IMR-90 (cell line): ENCODE data around the gene SNCA. TPM values are rescaled to one million over a fixed set of nuclear protein-coding genes. Genes with fewer than 3 reads are reported as not detected.

ENCODE experiments used
- ATAC-seq: fragments of 200-7000 bp; cut with Tn5 transposase; 2 replicates; pipeline ENCODE4 v1.9.1; 2020; ENCODE audit warnings: low read depth, mild to moderate bottlenecking, moderate library complexity
- BruUV-seq: library from RNA; stranded (reverse); fragments of 400-500 nt; replicated peaks from 2 replicates; lab custom pipeline; 2021; lab: Mats Ljungman, UMichigan
- CTCF ChIA-PET: fragments of 300-600 bp; formaldehyde crosslinking; extraction: SDS; loops from one replicate; lab custom pipeline; 2021; ENCODE audit warnings: antibody characterized with exemption; lab: Yijun Ruan, JAX
- POLR2A ChIA-PET: fragments of 300-600 bp; sonication (Branson Sonifier 250); formaldehyde crosslinking; loops from one replicate; lab custom pipeline; 2022; ENCODE audit warnings: antibody characterized with exemption; ENCODE audit not compliant: unreplicated experiment; lab: Charles Lee
- DNase-seq: peaks from one replicate; pipeline ENCODE4 v3.0.0; 2013
- H2AFZ ChIP-seq: replicated peaks from 2 replicates; pipeline ENCODE3; 2013; ENCODE audit warnings: low read length, mild to moderate bottlenecking; ENCODE audit not compliant: poor library complexity
- H2AK5ac ChIP-seq: 2 replicates; pipeline ENCODE4 v1.6.1; 2013; ENCODE audit warnings: low read depth, low read length, inconsistent platforms
- H2AK9ac ChIP-seq: replicated peaks from 2 replicates; pipeline ENCODE3; 2013; ENCODE audit warnings: mild to moderate bottlenecking, low read depth, low read length, moderate library complexity; ENCODE audit not compliant: poor library complexity
- H2BK120ac ChIP-seq: 2 replicates; pipeline ENCODE4 v1.6.1; 2013; ENCODE audit warnings: low read depth, low read length, inconsistent platforms
- H2BK15ac ChIP-seq: 3 replicates; pipeline ENCODE4 v1.6.1; 2013; ENCODE audit warnings: low read depth, low read length, inconsistent platforms
- H2BK20ac ChIP-seq: 2 replicates; pipeline ENCODE4 v1.6.1; 2013; ENCODE audit warnings: low read depth, mild to moderate bottlenecking, inconsistent platforms, low read length, moderate library complexity
- H2BK5ac ChIP-seq: 2 replicates; pipeline ENCODE4 v1.6.1; 2013; ENCODE audit warnings: mild to moderate bottlenecking, low read depth, low read length, inconsistent platforms; ENCODE audit not compliant: poor library complexity, severe bottlenecking
- H3K14ac ChIP-seq: replicated peaks from 2 replicates; pipeline ENCODE4 v1.6.1; 2013; ENCODE audit warnings: low read depth, low read length, inconsistent platforms
- H3K18ac ChIP-seq: 2 replicates; pipeline ENCODE4 v1.6.1; 2013; ENCODE audit warnings: low read depth, low read length, control low read depth
- H3K23ac ChIP-seq: 2 replicates; pipeline ENCODE4 v1.6.1; 2013; ENCODE audit warnings: low read depth, low read length, inconsistent platforms
- H3K27ac ChIP-seq: 2 replicates; pipeline ENCODE4 v1.5.1; 2013; ENCODE audit warnings: mild to moderate bottlenecking, control low read depth, low read length; ENCODE audit not compliant: insufficient read depth
- H3K27me3 ChIP-seq: 2 replicates; pipeline ENCODE4 v1.6.1; 2013; ENCODE audit warnings: low read length; ENCODE audit not compliant: control insufficient read depth, insufficient read depth
- H3K36me3 ChIP-seq: 2 replicates; pipeline ENCODE4 v1.6.1; 2013; ENCODE audit warnings: low read length, mixed read lengths; ENCODE audit not compliant: control insufficient read depth, insufficient read depth
- H3K4ac ChIP-seq: 2 replicates; pipeline ENCODE4 v1.6.1; 2013; ENCODE audit warnings: low read depth, low read length, inconsistent platforms
- H3K4me1 ChIP-seq: 2 replicates; pipeline ENCODE4 v1.6.1; 2013; ENCODE audit warnings: low read length, mixed read lengths; ENCODE audit not compliant: control insufficient read depth, insufficient read depth
- H3K4me2 ChIP-seq: 2 replicates; pipeline ENCODE4 v1.6.1; 2013; ENCODE audit warnings: low read depth, mild to moderate bottlenecking, control low read depth, low read length, moderate library complexity
- H3K4me3 ChIP-seq: 2 replicates; pipeline ENCODE4 v1.5.1; 2013; ENCODE audit warnings: low read depth, mild to moderate bottlenecking, control low read depth, low read length, moderate library complexity; ENCODE audit not compliant: insufficient read depth
- H3K56ac ChIP-seq: 2 replicates; pipeline ENCODE4 v1.6.1; 2013; ENCODE audit warnings: low read length, inconsistent platforms; ENCODE audit not compliant: insufficient read depth; ENCODE audit errors: extremely low read depth
- H3K79me1 ChIP-seq, 2 experiments: 2 replicates each; pipeline ENCODE4 v1.6.1; 2013; ENCODE audit warnings: low read length in 2 of 2, inconsistent platforms in 1 of 2, low read depth in 1 of 2
- H3K9ac ChIP-seq: 2 replicates; pipeline ENCODE4 v1.6.1; 2013; ENCODE audit warnings: low read depth, low read length, control low read depth
- H3K9me1 ChIP-seq: 2 replicates; pipeline ENCODE4 v1.6.1; 2013; ENCODE audit warnings: low read length, inconsistent platforms; ENCODE audit not compliant: insufficient read depth
- H3K9me3 ChIP-seq: 2 replicates; pipeline ENCODE4 v1.6.1; 2013; ENCODE audit warnings: low read length; ENCODE audit not compliant: control insufficient read depth, insufficient read depth
- H4K20me1 ChIP-seq: 2 replicates; pipeline ENCODE4 v1.6.1; 2013; ENCODE audit warnings: low read length, inconsistent platforms; ENCODE audit not compliant: insufficient read depth
- H4K5ac ChIP-seq: 2 replicates; pipeline ENCODE4 v1.6.1; 2013; ENCODE audit warnings: mild to moderate bottlenecking, low read depth, low read length, control low read depth
- H4K8ac ChIP-seq, 2 experiments: 2 replicates each; pipeline ENCODE4 v1.6.1; 2013; ENCODE audit warnings: low read depth in 2 of 2, low read length in 2 of 2, control low read depth in 1 of 2, inconsistent platforms in 1 of 2
- H4K91ac ChIP-seq: 2 replicates; pipeline ENCODE4 v1.6.1; 2013; ENCODE audit warnings: low read depth, low read length, inconsistent platforms; ENCODE audit not compliant: insufficient read depth
- BHLHE40 ChIP-seq: fragments of 150-350 bp; IDR thresholded peaks from 2 replicates; pipeline ENCODE4 v1.6.1; 2016; ENCODE audit warnings: mild to moderate bottlenecking, low read depth, low read length
- CEBPB ChIP-seq: IDR thresholded peaks from 2 replicates; pipeline ENCODE4 v1.6.1; 2012; ENCODE audit warnings: low read depth, low read length, improper control_type of control experiment
- CHD1 ChIP-seq: IDR thresholded peaks from 2 replicates; pipeline ENCODE4 v1.6.1; 2012; ENCODE audit warnings: low read depth, low read length, improper control_type of control experiment
- FOS ChIP-seq: fragments of 150-350 bp; IDR thresholded peaks from 2 replicates; pipeline ENCODE4 v1.6.1; 2016; ENCODE audit warnings: low read depth, low read length
- MAFK ChIP-seq: IDR thresholded peaks from 2 replicates; pipeline ENCODE4 v1.6.1; 2012; ENCODE audit warnings: low read depth, low read length, improper control_type of control experiment
- MAZ ChIP-seq: IDR thresholded peaks from 2 replicates; pipeline ENCODE4 v1.6.1; 2012; ENCODE audit warnings: low read depth, mild to moderate bottlenecking, low read length, improper control_type of control experiment, moderate library complexity, borderline replicate concordance
- MXI1 ChIP-seq: IDR thresholded peaks from 2 replicates; pipeline ENCODE4 v1.6.1; 2012; ENCODE audit warnings: low read depth, mild to moderate bottlenecking, low read length, moderate library complexity, borderline replicate concordance
- NFE2L2 ChIP-seq: fragments of 150-350 bp; IDR thresholded peaks from 2 replicates; pipeline ENCODE4 v1.6.1; 2016; ENCODE audit warnings: low read depth, mild to moderate bottlenecking, low read length
- POLR2A ChIP-seq: IDR thresholded peaks from 2 replicates; pipeline ENCODE4 v1.6.1; 2012; ENCODE audit warnings: mild to moderate bottlenecking, low read depth, low read length
- RAD21 ChIP-seq: IDR thresholded peaks from 2 replicates; pipeline ENCODE4 v1.6.1; 2012; ENCODE audit warnings: low read length, improper control_type of control experiment
- RCOR1 ChIP-seq: IDR thresholded peaks from 2 replicates; pipeline ENCODE4 v1.6.1; 2012; ENCODE audit warnings: mild to moderate bottlenecking, low read length, improper control_type of control experiment; ENCODE audit not compliant: insufficient replicate concordance
- RFX5 ChIP-seq: IDR thresholded peaks from 2 replicates; pipeline ENCODE4 v1.8.0; 2012; ENCODE audit warnings: low read depth, mild to moderate bottlenecking, low read length, moderate library complexity
- SMC3 ChIP-seq: fragments of 150-350 bp; IDR thresholded peaks from 2 replicates; pipeline ENCODE4 v1.6.1; 2016; ENCODE audit warnings: low read depth, mild to moderate bottlenecking, antibody characterized with exemption, low read length, moderate library complexity
- WGBS, 2 experiments: methylation state at CpG; one replicate each; pipeline versions ENCODE4 v1.1.5 to v1.1.7; 2013; ENCODE audit warnings: missing lambda C conversion rate in 2 of 2; ENCODE audit not compliant: insufficient read length in 1 of 2; ENCODE audit errors: extremely low coverage in 2 of 2; 5-methylcytosine and 5-hydroxymethylcytosine counted together
- dilution Hi-C: fragments of 300-500 bp; cut with HindIII; formaldehyde crosslinking; loops from one replicate; pipeline ENCODE4 v1.14.3; 2018; ENCODE audit warnings: low sequenced_read_pairs; ENCODE audit not compliant: unreplicated experiment
- in situ Hi-C: fragments of 300-500 bp; cut with MboI; formaldehyde crosslinking; loops from 3 replicates; pipeline ENCODE4 v1.14.3; 2019; ENCODE audit warnings: low sequenced_read_pairs, inconsistent platforms, mixed read lengths
- intact Hi-C: fragments of 100-400 bp; cut with micrococcal nuclease; formaldehyde crosslinking; loops from 2 replicates; pipeline ENCODE4 v1.10.0; 2022
- polyA plus RNA-seq, 3 experiments: library from polyadenylated mRNA; depleted of rRNA; stranded (reverse); fragments of >200 nt; gene quantifications; 2 replicates each; pipeline ENCODE4 v1.2.3, GENCODE V29; 2012; ENCODE audit warnings: low replicate concordance in 1 of 3
- total RNA-seq: library from RNA; depleted of rRNA; stranded (reverse); fragments of >200 nt; gene quantifications from 2 replicates; pipeline ENCODE4 v1.2.3, GENCODE V29; 2012
- TF ChIP-seq, protein P1 (sequence below): conservative IDR thresholded peaks from 2 replicates; pipeline ENCODE4 v1.5.1; 2012; ENCODE audit warnings: mild to moderate bottlenecking, low read depth, low read length, improper control_type of control experiment
- TF ChIP-seq, protein P2 (sequence below): fragments of 150-350 bp; IDR thresholded peaks from 2 replicates; pipeline ENCODE4 v1.6.1; 2017; ENCODE audit warnings: mild to moderate bottlenecking, antibody characterized with exemption, low read length, low read depth
- TF ChIP-seq, protein P3 (sequence below): fragments of 150-350 bp; IDR thresholded peaks from 2 replicates; pipeline ENCODE4 v1.6.1; 2016; ENCODE audit warnings: low read depth, mild to moderate bottlenecking, low read length, moderate library complexity, borderline replicate concordance

The SNCA gene
- total and polyA plus RNA-seq, 2 of the 4 experiments (the other 2 are of a cell fraction) = 0.36 to 0.46 TPM

DNA sequence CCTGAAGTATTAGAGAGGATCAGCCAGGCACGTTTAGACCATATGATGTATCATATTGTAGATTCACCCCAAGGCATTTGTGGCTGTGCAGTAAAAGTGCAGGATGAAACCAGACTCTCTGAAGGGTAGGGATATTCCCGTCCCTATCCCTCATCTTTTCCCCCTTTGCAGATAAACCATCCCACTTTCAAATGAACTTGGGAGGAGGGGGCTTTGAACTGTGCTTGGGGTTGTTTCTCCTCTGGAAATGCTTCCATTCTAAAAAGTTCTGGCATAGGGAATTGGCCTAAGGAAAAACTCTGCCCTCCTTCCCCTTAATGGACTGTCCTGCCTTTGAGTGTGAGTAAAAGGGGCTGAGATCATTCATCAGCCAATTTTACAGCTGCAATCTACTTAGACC is 23.8 kb downstream of the SNCA start:
- H3K14ac ChIP-seq = no peak overlapping the region
- no peak overlapping the region for H2BK120ac ChIP-seq
- H2BK5ac ChIP-seq = no peak overlapping the region
- H2AFZ ChIP-seq = no peak overlapping the region
- DNase-seq (no peak), ATAC-seq (no peak)
- H4K91ac ChIP-seq = no peak overlapping the region
- H3K4me1 ChIP-seq = no peaks in the 10 kb centered on the region
- dilution Hi-C loops (no loop called here), in situ Hi-C loops (no loop called here), intact Hi-C loops (no loop called here)
- no peaks in the 10 kb centered on the region for H3K79me1 ChIP-seq
- ChIA-PET POLR2A (no interaction called here), CTCF (no interaction called here)
- BruUV-seq = no TSS peak
- H3K9me1 ChIP-seq = no peaks in the 10 kb centered on the region
- no CpG with 5 or more reads among the region's 2 CpGs for WGBS, 2 experiments
- H3K4me3 ChIP-seq = no peak overlapping the region
- no peak overlapping the region for H3K4me2 ChIP-seq
- no peak overlapping the region for H3K56ac ChIP-seq
- H3K27ac ChIP-seq = no peak overlapping the region
- no peak overlapping the region for H2BK20ac ChIP-seq
- H4K20me1 ChIP-seq = no peaks in the 10 kb centered on the region
- no peak overlapping the region for H4K5ac ChIP-seq
- no peaks in the 10 kb centered on the region for H3K27me3 ChIP-seq
- H2AK5ac ChIP-seq = no peak overlapping the region
- no peak overlapping the region for H2AK9ac ChIP-seq
- no peak overlapping the region for H4K8ac ChIP-seq
- H3K23ac ChIP-seq = no peak overlapping the region
- no peaks in the 10 kb centered on the region for H3K36me3 ChIP-seq
- H3K18ac ChIP-seq = no peak overlapping the region
- TF ChIP-seq, protein P1, sequence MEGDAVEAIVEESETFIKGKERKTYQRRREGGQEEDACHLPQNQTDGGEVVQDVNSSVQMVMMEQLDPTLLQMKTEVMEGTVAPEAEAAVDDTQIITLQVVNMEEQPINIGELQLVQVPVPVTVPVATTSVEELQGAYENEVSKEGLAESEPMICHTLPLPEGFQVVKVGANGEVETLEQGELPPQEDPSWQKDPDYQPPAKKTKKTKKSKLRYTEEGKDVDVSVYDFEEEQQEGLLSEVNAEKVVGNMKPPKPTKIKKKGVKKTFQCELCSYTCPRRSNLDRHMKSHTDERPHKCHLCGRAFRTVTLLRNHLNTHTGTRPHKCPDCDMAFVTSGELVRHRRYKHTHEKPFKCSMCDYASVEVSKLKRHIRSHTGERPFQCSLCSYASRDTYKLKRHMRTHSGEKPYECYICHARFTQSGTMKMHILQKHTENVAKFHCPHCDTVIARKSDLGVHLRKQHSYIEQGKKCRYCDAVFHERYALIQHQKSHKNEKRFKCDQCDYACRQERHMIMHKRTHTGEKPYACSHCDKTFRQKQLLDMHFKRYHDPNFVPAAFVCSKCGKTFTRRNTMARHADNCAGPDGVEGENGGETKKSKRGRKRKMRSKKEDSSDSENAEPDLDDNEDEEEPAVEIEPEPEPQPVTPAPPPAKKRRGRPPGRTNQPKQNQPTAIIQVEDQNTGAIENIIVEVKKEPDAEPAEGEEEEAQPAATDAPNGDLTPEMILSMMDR = no peak
- no peak for TF ChIP-seq RAD21
- TF ChIP-seq NFE2L2 = no peak
- TF ChIP-seq CHD1 = no peak
- no peak for TF ChIP-seq FOS
- no peak for TF ChIP-seq MXI1
- no peak for TF ChIP-seq MAZ
- TF ChIP-seq POLR2A = no peak
- no peak for TF ChIP-seq CEBPB
- TF ChIP-seq, protein P2, sequence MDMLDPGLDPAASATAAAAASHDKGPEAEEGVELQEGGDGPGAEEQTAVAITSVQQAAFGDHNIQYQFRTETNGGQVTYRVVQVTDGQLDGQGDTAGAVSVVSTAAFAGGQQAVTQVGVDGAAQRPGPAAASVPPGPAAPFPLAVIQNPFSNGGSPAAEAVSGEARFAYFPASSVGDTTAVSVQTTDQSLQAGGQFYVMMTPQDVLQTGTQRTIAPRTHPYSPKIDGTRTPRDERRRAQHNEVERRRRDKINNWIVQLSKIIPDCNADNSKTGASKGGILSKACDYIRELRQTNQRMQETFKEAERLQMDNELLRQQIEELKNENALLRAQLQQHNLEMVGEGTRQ = no peak
- TF ChIP-seq, protein P3, sequence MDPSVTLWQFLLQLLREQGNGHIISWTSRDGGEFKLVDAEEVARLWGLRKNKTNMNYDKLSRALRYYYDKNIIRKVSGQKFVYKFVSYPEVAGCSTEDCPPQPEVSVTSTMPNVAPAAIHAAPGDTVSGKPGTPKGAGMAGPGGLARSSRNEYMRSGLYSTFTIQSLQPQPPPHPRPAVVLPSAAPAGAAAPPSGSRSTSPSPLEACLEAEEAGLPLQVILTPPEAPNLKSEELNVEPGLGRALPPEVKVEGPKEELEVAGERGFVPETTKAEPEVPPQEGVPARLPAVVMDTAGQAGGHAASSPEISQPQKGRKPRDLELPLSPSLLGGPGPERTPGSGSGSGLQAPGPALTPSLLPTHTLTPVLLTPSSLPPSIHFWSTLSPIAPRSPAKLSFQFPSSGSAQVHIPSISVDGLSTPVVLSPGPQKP = no peak
- TF ChIP-seq RFX5 = no peak
- no peak for TF ChIP-seq RCOR1
- TF ChIP-seq SMC3 = no peak
- no peak for TF ChIP-seq MAFK
- no peak for TF ChIP-seq BHLHE40
- H3K9me3 ChIP-seq = no peaks in the 10 kb centered on the region
- H3K4ac ChIP-seq = no peak overlapping the region
- H3K9ac ChIP-seq = no peak overlapping the region
- no peak overlapping the region for H2BK15ac ChIP-seq
